ENCODE data around the gene LINGO1.

- peak; percentile 45 for TF ChIP-seq CTCF (IDR thresholded peaks at IDR 0.05)
- no peak for TF ChIP-seq POLR2AphosphoS5 (IDR thresholded peaks at IDR 0.05; ENCODE audit: low read depth, low read length)
These were observed 17.6 kb upstream of the LINGO1 start for GRCh38 chr15:77650265-77650664.

Data from SK-N-SH (cell line).